Liver (tissue), 9 donors: ENCODE results near the gene PRDM10. TPM values are rescaled to one million over a fixed set of nuclear protein-coding genes. Genes with fewer than 3 reads are reported as not detected.

Source experiments
- DNase-seq: peaks from one replicate; pipeline ENCODE4 v3.0.0-alpha.2; 2017; ENCODE audit warnings: low spot score
- H3K27ac ChIP-seq, 2 donors: one replicate each; pipeline ENCODE4 v1.7.0; 2013; ENCODE audit warnings: inconsistent platforms in 2 of 2, low read length in 2 of 2, control low read depth in 1 of 2, low read depth in 1 of 2, mild to moderate bottlenecking in 1 of 2
- H3K27me3 ChIP-seq, 4 donors: one replicate each; pipeline versions ENCODE4 v1.6.1 to v1.7.0; 2013; ENCODE audit warnings: low read length in 3 of 4, inconsistent platforms in 1 of 4, mild to moderate bottlenecking in 1 of 4, moderate library complexity in 1 of 4; ENCODE audit not compliant: control insufficient read depth in 4 of 4, insufficient read depth in 4 of 4
- H3K36me3 ChIP-seq, 4 donors: one replicate each; pipeline versions ENCODE4 v1.6.1 to v1.7.0; 2013; ENCODE audit warnings: low read length in 3 of 4, mild to moderate bottlenecking in 3 of 4, low read depth in 1 of 4, moderate library complexity in 1 of 4; ENCODE audit not compliant: control insufficient read depth in 4 of 4, insufficient read depth in 3 of 4
- H3K4me1 ChIP-seq, 4 donors: one replicate each; pipeline versions ENCODE4 v1.6.1 to v1.7.0; 2013; ENCODE audit warnings: low read length in 3 of 4, mild to moderate bottlenecking in 3 of 4, moderate library complexity in 1 of 4; ENCODE audit not compliant: control insufficient read depth in 4 of 4, insufficient read depth in 4 of 4
- H3K4me3 ChIP-seq, 3 donors: one replicate each; pipeline versions ENCODE4 v1.6.1 to v1.7.0; 2013; ENCODE audit warnings: low read length in 3 of 3, control low read depth in 1 of 3, low read depth in 1 of 3, mild to moderate bottlenecking in 1 of 3
- H3K9ac ChIP-seq, 2 donors: one replicate each; pipeline ENCODE4 v1.7.0; 2013; ENCODE audit warnings: low read length in 2 of 2, mild to moderate bottlenecking in 2 of 2, moderate library complexity in 2 of 2, control low read depth in 1 of 2, low read depth in 1 of 2
- H3K9me3 ChIP-seq, 4 donors: one replicate each; pipeline versions ENCODE4 v1.6.1 to v1.7.0; 2013; ENCODE audit warnings: low read length in 3 of 4; ENCODE audit not compliant: control insufficient read depth in 4 of 4
- FOXA1 ChIP-seq: IDR thresholded peaks from 2 replicates; pipeline ENCODE4 v1.6.1; 2016; ENCODE audit warnings: antibody characterized with exemption
- GABPA ChIP-seq, 2 donors: IDR thresholded peaks in 1 of 2; conservative IDR thresholded peaks in 1 of 2; 2 replicates each; pipeline ENCODE4 v1.6.1; 2016; ENCODE audit warnings: antibody characterized with exemption in 2 of 2, mild to moderate bottlenecking in 1 of 2, moderate library complexity in 1 of 2
- HNF4G ChIP-seq: IDR thresholded peaks from 2 replicates; pipeline ENCODE4 v1.6.1; 2016; ENCODE audit warnings: antibody characterized with exemption
- JUND ChIP-seq, 2 donors: IDR thresholded peaks; 2 replicates each; pipeline ENCODE4 v1.6.1; 2016; ENCODE audit warnings: antibody characterized with exemption in 2 of 2
- NR2F2 ChIP-seq: IDR thresholded peaks from 2 replicates; pipeline ENCODE4 v1.6.1; 2016; ENCODE audit warnings: antibody characterized with exemption
- REST ChIP-seq: IDR thresholded peaks from 2 replicates; pipeline ENCODE4 v1.6.1; 2016; ENCODE audit warnings: antibody characterized with exemption, mild to moderate bottlenecking
- SP1 ChIP-seq: IDR thresholded peaks from 2 replicates; pipeline ENCODE4 v1.6.1; 2018; ENCODE audit warnings: antibody characterized with exemption, mild to moderate bottlenecking
- YY1 ChIP-seq: IDR thresholded peaks from 2 replicates; pipeline ENCODE4 v1.6.1; 2016; ENCODE audit warnings: antibody characterized with exemption, mild to moderate bottlenecking
- WGBS: extraction: QIAGEN DNeasy Blood & Tissue Kit; methylation state at CpG from one replicate; pipeline ENCODE4 v1.1.7; 2013; 5-methylcytosine and 5-hydroxymethylcytosine counted together
- polyA plus RNA-seq, 2 donors: library from polyadenylated mRNA; stranded (reverse) in 1 of 2; unstranded in 1 of 2; fragments of 200-250 nt in 1 of 2; fragments of >200 nt in 1 of 2; fragmentation: Nextera tagmentation in 1 of 2; extraction: Ambion mirVana in 1 of 2; gene quantifications; one replicate each; pipeline versions ENCODE4 v1.2.1 to v1.2.3, GENCODE V29; 2013 to 2015
- total RNA-seq, 2 donors: library from RNA; depleted of rRNA; stranded (reverse); fragments of >200 nt; gene quantifications; one replicate each; pipeline ENCODE4 v1.2.3, GENCODE V29; 2014
- donor health status: healthy.
- donor health status: healthy.
- donor health status: healthy.
- donor health status: healthy.
- donor health status: healthy.

Gene PRDM10
- total and polyA plus RNA-seq, 4 donors, result 1.4 to 7.2 (median 3.9) TPM

- WGBS, result 88% methylated on average over 15 of the region's 15 CpGs
- no peak overlapping the region for H3K4me3 ChIP-seq
- TF ChIP-seq JUND (IDR thresholded peaks at IDR 0.05), result no peak
- TF ChIP-seq NR2F2, result no peak
- no peak for TF ChIP-seq GABPA (IDR thresholded peaks at IDR 0.05 in 1 of 2, conservative IDR thresholded peaks at IDR 0.05 in 1 of 2)
- TF ChIP-seq HNF4G, result no peak
- TF ChIP-seq REST, result no peak
- no peak for TF ChIP-seq SP1
- no peak for TF ChIP-seq YY1
- no peak for TF ChIP-seq FOXA1
Measured at GRCh38 chr11:129852125-129852740, 150.4 kb downstream of the PRDM10 start.

More at GRCh38 chr11:129852125-129852740, 150.4 kb downstream of the PRDM10 start:
- Histone ChIP-seq H3K4me1 (peaks cover 0 to 13% (median 9%) of the 10 kb centered on the region in 4 donors), H3K27me3 (no peaks in the 10 kb centered on the region), H3K9ac (no peak overlapping the region), H3K36me3 (no peaks in the 10 kb centered on the region), H3K27ac (no peak overlapping the region), H3K9me3 (no peaks in the 10 kb centered on the region)
- DNase-seq, result no peak

Other genes with a start within 250 kb of the PRDM10 start
- 1 to 10 TPM; 5.5 to 6.3 TPM for gene TMEM45B, start 187.0 kb downstream of the PRDM10 start, total RNA-seq
- 10 to 100 TPM in 1 of 2 donors, 1 to 10 TPM in 1; 7.2 to 23.7 TPM for gene TMEM45B, start 187.0 kb downstream of the PRDM10 start, polyA plus RNA-seq
- 10 to 100 TPM in 1 of 2 donors, 1 to 10 TPM in 1; 8.2 to 20.1 TPM for gene NFRKB, start 107.3 kb downstream of the PRDM10 start, total RNA-seq
- gene NFRKB, start 107.3 kb downstream of the PRDM10 start, polyA plus RNA-seq, result 1 to 10 TPM; 5.2 to 9.5 TPM
- gene APLP2, start 67.1 kb upstream of the PRDM10 start, total RNA-seq, result 100 to 1,000 TPM; 190 to 337 TPM
- 100 to 1,000 TPM; 227 to 238 TPM for gene APLP2, start 67.1 kb upstream of the PRDM10 start, polyA plus RNA-seq
- gene ST14, start 156.9 kb upstream of the PRDM10 start, total RNA-seq, result 1 to 10 TPM; 2.8 to 5.9 TPM
- 1 to 10 TPM; 4.0 to 5.0 TPM for gene ST14, start 156.9 kb upstream of the PRDM10 start, polyA plus RNA-seq